ENCODE measurements around the gene TTC34. TPM values are rescaled to one million over a fixed set of nuclear protein-coding genes. Genes with fewer than 3 reads are reported as not detected.

Gene TTC34
- total and polyA plus RNA-seq, 8 donors = 0.18 to 0.99 (median 0.44) TPM

GRCh38 chr1:2603521-2604155 lies 197.9 kb downstream of the TTC34 start:
- no peaks in the 10 kb centered on the region for H3K9me3 ChIP-seq
- intact Hi-C loops (cut with DNase I) = no loop called here
- TF ChIP-seq, protein P1, sequence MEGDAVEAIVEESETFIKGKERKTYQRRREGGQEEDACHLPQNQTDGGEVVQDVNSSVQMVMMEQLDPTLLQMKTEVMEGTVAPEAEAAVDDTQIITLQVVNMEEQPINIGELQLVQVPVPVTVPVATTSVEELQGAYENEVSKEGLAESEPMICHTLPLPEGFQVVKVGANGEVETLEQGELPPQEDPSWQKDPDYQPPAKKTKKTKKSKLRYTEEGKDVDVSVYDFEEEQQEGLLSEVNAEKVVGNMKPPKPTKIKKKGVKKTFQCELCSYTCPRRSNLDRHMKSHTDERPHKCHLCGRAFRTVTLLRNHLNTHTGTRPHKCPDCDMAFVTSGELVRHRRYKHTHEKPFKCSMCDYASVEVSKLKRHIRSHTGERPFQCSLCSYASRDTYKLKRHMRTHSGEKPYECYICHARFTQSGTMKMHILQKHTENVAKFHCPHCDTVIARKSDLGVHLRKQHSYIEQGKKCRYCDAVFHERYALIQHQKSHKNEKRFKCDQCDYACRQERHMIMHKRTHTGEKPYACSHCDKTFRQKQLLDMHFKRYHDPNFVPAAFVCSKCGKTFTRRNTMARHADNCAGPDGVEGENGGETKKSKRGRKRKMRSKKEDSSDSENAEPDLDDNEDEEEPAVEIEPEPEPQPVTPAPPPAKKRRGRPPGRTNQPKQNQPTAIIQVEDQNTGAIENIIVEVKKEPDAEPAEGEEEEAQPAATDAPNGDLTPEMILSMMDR (IDR thresholded peaks at IDR 0.05) = no peak
- H3K27ac ChIP-seq = no peak overlapping the region
- H3K4me3 ChIP-seq = no peak overlapping the region
- no peak for DNase-seq
- no peaks in the 10 kb centered on the region for H3K4me1 ChIP-seq
- no peak for ATAC-seq
- 54 to 60% methylated on average over 23 to 25 of the region's 25 CpGs for WGBS, 2 donors
- H3K36me3 ChIP-seq = no peaks in the 10 kb centered on the region
- FAIRE-seq = no peak
- H3K27me3 ChIP-seq = no peaks in the 10 kb centered on the region

DNA sequence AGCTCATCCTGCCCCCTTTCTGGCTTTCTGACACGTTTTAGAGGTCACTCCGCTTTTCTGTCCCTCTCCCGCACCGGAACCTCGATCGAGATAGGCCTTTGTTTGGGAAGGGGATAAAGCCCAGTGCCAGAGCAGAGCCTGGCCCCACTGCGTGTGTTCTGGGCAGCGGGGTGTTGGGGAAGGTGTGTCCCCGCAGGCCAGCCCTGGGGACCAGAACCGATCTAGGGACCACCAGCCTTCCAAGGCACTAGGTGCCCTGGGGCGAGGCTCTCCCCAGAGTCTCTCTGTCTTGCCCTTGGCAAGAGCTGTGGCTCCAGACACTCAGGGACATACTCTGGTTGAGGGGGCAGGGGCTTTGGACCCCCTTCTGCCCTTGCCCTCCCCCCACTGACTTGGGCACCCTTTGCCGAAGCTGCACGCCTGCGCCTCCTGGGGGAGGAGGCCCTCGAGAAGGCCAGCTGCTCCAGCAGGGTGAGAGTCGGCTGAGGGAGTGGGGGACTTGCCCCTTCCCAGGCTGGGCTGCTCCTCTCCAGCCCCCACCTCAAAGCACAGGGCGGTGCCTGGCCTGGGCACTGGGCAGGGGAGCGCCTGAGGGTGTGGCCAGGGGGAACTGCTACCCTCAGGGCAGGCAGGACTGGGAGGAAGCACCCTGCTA lies 198.5 kb downstream of the TTC34 start:
- intact Hi-C loops (cut with DNase I) = no loop called here
- Histone ChIP-seq H3K27ac (no peak overlapping the region), H3K36me3 (no peaks in the 10 kb centered on the region), H3K4me1 (no peaks in the 10 kb centered on the region), H3K4me3 (no peak overlapping the region), H3K9me3 (no peaks in the 10 kb centered on the region), H3K27me3 (no peaks in the 10 kb centered on the region)
- ATAC-seq = no peak
- no peak for DNase-seq
- no peak for FAIRE-seq
- TF ChIP-seq, protein P1 (IDR thresholded peaks at IDR 0.05) = no peak
- WGBS, 2 donors = 64 to 71% methylated on average over 17 to 18 of the region's 18 CpGs

- 65 to 67% methylated on average over 15 of the region's 15 CpGs for WGBS, 2 donors
Measured at GRCh38 chr1:2602311-2602835, 199.1 kb downstream of the TTC34 start.

GRCh38 chr1:2601721-2602303 lies 199.7 kb downstream of the TTC34 start:
- Histone ChIP-seq H3K4me1 (no peaks in the 10 kb centered on the region), H3K36me3 (no peaks in the 10 kb centered on the region), H3K4me3 (no peak overlapping the region), H3K27me3 (no peaks in the 10 kb centered on the region), H3K27ac (no peak overlapping the region), H3K9me3 (no peaks in the 10 kb centered on the region)
- FAIRE-seq (no peak), DNase-seq (no peak), ATAC-seq (no peak)
- intact Hi-C loops (cut with DNase I) = no loop called here
- TF ChIP-seq, protein P1 (IDR thresholded peaks at IDR 0.05) = no peak
- WGBS, 2 donors = 75 to 81% methylated on average over 18 of the region's 18 CpGs

More at GRCh38 chr1:2602311-2602835, 199.1 kb downstream of the TTC34 start:
- intact Hi-C loops (cut with DNase I) = no loop called here
- no peak overlapping the region for H3K27ac ChIP-seq
- no peaks in the 10 kb centered on the region for H3K9me3 ChIP-seq
- FAIRE-seq (no peak), DNase-seq (no peak), ATAC-seq (no peak)
- no peaks in the 10 kb centered on the region for H3K4me1 ChIP-seq
- no peaks in the 10 kb centered on the region for H3K36me3 ChIP-seq
- TF ChIP-seq, protein P1 (IDR thresholded peaks at IDR 0.05) = no peak
- no peaks in the 10 kb centered on the region for H3K27me3 ChIP-seq
- no peak overlapping the region for H3K4me3 ChIP-seq

All from pancreas (tissue), 10 donors.